NCI-H2227 (cell line): ENCODE data around the gene ETV6.

Source experiments
- DNase-seq: peaks from one replicate; lab custom pipeline; 2025; ENCODE audit not compliant: unreplicated experiment; lab: John Stamatoyannopoulos, UW

Gene ETV6

DNA sequence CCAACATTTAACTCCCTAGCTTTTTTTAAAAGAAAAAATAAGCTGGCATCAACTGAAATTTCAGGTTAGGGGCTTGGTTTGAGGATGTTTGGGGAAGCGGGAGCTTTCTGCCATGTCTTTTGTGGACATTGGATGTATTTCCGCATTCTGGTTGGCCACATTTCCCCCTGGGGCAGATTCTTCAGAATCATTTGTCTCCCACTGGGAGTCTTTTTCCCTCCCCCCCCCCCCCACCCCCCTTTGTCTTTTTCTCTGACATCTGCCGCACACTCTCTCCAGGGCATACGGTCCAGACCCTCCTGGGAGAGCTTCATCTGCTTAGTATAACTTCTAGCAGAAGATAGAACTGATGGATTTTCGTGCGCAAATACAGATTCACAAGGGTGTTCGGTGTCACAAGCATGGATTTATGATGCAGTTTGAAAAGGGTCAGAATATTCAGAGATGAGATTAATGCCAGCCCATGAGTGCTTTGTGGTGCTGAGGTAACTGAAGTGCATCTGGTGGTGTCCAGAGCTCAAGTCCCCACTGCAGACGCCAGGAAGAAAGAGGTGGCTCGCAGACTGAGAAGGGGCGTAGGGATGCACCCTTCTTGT, 40.2 kb downstream of the ETV6 start:
- no peak for DNase-seq

DNA sequence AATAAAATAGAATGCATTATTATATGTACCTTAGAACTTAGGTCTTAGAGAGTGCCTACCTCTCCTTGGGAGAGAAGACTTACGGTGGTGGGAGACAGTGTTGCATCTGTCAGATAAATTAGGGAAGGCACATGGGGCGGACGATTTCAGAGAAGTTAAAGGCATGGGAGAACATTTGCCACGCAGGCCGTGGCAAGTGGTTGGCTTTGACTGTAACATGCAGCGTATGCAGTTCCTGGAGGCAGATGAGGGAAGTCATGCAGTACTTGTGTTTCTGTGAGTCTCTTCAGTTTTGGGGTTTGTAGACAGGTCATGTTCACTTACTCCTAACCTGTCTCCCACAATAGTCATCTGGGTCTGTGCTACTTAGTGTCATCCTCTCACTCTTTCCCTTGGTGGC, 43.6 kb downstream of the ETV6 start:
- no peak for DNase-seq

DNA sequence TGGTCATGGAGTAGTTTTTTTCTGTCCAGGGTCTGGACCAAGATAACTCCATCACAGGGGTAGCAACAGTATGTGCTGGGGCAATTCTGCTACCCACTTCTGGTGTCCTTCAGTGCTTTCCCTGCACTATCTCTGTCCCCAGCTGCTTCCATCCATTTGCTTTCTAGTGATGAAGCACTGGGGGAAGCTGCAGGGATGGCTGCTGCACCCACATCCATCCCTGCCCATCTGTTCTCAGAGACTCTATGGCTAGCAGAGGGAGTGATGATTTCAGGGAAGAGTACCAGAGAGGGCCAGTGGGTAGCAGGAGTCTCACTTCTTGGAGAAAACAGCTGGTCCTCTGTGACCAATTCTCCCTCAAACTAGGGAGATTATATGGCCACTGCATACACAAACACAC, 44.1 kb downstream of the ETV6 start:
- no peak for DNase-seq

DNA sequence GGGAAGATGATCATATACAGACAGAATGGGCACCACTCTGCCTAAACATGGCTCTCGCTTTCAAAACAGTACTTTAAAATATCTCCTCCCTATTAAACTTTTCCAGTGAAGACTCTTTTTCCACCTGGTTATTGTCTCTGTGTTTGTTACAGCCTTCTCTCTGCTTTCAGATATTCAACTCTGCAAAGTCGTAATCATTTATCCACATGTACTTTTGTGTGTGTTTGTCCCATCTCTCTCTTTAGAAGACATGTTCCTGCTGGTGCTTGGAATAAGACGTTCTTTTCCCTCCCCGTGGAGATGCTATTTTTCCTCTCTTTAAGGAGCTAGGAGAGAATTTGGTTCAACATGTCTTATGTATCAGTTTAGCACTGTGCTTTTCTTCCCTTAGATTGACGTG, 45.1 kb downstream of the ETV6 start:
- DNase-seq: no peak

DNA sequence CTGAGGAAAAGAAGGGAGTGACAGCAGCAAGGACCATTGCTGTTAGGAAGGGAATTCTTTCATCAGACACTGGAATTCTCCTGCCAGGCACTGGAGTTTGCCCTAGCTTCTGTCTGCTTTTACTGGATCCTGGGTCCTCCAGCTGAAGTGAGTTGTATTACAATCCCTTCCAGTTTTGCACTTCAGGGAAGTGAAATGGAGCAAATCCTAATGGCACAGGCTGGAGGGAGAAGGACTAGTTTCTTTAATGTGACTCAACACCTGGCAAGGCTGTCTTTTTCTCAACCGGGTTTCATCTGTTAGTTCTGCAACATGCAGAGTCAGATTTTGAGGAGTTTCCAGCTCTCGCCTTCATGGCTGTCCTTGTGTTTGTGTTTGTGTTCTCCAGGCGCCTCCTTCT, 45.8 kb downstream of the ETV6 start:
- DNase-seq: no peak

DNA sequence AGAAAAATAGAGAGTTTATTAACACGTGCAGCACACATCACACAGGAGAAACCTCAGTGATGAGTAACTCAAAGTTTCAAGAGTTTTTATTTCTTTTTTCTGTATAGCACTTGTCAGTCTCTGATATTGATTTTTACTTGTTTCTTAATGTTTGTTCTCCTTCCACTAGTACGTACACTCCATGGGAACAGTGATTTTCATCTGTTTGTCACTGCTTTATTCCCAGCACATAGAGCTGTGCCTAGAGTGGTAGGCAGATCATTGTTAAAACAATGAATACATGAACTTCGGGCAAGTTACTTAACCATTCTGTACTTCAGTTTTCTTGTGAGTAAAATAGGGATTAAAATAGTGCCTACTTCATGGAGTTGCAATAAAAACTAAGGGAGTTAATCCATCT, 46.6 kb downstream of the ETV6 start:
- DNase-seq: no peak

DNA sequence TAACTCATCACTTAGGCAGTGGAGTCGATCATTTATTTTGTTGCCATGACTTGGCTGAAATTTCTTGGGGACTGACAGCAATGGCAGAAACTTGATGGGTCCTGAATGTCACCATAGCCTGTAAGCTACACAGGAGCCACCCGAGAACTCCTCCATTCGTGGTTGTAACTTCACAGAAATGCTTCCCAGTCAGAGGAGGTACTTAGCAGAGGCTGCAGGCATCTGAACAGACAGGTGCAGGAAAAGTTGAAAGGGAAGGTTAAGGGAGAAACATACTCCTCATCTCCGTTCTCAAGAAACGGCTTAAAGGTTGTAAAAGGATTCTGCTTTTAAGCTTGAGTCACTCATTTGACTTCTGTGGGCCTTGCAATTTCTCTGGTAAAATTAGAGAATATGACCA, 47.7 kb downstream of the ETV6 start:
- DNase-seq: no peak

DNA sequence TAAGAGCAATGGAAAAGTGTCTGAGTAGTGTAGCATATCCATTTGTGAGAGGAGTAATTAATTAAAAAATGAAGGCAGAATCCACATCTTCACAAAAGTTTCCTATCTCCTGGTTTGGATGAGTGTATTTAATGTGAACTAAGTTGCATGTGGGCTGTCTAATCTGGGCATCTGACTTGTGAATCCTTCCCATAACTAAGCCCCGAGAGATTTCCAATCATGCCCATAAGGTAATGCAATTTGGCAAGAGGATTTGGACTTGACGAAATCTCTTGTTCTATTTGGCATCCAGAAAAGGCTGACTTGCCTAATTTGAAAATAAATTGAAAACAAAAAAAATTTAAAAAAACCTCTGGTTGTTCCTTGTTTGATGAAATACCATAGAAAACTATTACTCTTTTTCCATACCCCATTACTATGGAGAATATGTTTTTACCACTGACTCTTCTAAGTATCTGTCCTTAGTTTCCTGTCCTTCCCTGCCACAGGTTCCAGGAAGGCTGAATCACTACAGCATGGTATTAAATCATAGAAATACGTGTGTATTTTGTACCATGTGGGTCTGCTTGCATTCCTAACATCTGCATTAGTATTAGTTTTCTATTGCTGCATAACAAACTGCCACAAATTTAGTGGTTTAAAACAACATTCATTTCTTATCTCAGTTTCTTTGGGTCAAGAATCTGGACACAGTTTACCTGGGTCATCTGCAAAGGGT, 48.4 kb downstream of the ETV6 start:
- no peak for DNase-seq

DNA sequence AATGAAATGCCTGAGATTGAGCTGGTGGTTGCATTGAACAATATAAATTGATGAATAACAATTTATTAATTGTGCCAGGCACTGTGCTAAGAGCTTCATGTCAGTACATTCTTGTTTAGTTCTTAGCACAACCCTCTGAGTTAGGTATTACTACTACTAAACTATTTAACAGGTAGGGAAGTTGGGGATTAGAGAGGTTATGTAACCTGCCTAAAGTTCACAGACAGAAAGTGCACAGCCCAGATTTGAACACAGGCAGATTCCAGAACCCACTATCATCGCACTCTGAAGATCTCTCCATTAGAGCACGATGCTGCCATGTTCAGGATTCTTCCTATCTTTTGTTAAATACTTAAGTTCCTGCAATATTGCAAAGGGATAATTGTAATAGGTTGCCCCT, 49.3 kb downstream of the ETV6 start:
- no peak for DNase-seq

DNA sequence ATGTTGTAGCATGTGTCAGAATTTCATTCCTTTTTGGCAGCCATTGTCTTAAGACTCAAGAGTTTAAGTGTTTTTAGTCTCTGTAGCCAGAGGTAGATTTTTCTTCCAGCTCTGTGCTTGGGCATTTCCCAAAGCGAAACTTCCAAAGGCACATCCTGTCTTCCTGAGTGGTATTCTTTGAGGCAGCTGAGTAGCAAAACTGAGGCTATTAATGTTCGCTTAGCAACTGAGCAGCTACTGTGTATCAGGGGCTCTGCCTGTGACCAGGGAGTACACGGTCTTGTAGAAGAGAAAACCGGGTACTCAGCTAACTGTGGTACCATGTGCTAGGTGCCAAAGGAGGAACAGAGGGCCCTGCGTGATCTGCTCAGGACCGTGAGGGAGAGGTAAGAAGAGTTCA, 52.0 kb downstream of the ETV6 start:
- DNase-seq: no peak

DNA sequence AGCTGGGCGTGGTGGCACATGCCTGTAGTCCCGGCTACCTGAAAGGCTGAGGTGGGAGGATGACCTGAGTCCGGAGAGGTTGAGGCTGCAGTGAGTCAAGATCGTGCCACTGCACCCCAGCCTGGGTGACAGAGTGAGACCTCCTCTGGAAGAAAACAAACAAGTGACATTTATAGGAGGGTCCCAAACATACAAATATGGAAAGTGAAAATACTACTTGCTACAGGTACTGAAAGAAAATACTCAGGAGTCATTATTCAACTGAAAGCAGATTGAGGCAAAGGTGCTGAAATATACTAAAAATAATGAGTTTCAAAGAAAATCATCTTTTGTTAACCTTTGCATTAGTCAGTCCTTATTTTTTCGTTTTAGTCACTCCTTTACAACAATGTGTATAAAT, 53.5 kb downstream of the ETV6 start:
- no peak for DNase-seq

DNA sequence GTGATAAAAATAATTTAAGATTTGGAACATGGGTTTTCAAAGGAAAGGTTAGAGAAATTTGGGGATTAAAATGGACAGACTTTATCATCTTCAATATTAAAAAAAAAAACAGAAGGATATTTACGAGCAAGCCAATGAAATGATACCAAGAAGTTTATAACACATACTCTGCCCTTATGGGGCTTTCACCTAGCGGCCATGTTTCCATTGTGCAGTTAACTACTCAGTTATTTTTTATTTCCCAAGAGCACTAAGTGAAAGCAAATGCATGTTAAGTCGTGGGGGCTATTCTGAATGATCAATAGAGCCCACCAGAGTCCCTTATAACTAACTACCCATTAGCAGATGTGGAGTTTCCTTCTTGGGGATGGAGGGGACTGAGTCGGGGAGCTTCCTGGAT, 53.9 kb downstream of the ETV6 start:
- no peak for DNase-seq

DNA sequence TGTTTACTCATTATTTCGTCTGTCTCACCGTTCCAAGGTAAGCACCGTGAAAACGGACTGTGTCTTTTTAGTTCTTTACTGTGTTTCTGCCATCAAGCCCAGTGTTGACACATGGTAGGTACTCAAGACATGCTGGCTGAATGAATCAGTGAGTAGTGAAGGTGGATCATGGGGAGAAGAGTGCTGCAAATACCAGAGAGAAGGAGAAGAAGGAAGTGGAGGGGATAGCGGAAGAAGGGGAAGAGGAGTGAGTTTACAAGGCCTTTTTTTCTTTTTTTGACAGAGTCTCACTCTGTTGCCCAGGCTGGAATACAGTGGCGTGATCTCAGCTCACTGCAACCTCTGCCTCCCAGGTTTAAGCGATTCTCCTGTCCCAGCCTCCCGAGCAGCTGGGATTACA, 54.6 kb downstream of the ETV6 start:
- DNase-seq: no peak

DNA sequence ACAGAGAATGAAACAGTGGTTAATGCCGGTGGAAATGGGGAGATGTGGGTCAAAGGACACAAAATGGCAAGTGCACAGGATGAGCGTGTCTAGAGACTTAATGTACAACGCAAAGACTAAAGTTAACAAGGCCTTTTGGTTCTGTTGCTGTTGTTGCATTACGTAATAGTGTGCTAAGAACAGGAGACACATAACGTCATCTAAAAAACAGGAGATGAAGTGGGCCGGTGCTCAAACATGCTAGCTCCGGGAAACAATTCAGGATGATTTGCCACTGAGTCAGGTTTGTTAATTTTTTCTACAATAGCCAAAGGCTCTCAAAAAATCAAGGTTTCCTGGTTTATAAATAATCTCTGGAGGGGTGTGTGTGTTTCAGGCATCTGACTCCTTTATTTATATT, 55.5 kb downstream of the ETV6 start:
- no peak for DNase-seq

DNA sequence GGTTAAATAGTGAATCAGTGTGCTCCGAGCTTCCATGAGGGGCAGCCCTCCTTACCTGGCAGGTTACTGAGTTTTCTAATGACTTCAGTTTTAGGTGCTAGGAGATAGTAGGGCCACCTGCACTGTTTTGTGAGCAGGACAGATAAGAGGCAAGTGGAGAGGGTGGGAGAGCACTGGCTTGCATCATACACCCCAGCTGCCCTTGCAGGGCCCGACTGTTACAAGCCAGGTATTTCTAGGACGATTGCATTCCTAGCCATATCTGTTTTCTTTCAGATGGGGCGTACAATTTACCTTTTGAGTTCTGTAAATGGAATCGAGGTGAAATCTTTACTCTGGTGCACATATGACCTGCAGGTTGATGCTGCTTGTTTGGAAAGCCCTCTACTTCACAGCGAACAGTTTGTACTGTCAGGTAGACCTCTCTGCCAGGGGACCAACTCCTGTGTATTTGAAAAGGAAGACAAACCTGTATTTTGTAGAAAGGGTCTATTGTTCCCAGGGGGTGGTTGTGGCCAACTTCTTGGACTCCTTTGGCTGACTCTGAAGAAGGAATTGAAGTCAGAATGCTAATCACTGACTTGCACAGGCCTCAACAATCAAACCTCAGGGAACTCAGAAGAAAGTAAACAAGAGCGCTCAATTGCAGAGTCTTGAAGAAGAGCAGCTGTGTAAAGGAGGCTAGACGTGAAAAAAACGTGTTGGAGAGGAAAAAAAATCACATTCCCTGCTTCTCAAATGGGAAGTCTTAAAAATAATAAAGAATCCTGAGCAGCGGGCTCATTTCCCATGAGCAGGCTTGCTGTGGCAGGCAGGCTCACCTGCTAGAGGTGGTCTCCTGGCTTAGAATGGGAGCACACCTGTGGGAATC, 57.3 kb downstream of the ETV6 start:
- DNase-seq: no peak

DNA sequence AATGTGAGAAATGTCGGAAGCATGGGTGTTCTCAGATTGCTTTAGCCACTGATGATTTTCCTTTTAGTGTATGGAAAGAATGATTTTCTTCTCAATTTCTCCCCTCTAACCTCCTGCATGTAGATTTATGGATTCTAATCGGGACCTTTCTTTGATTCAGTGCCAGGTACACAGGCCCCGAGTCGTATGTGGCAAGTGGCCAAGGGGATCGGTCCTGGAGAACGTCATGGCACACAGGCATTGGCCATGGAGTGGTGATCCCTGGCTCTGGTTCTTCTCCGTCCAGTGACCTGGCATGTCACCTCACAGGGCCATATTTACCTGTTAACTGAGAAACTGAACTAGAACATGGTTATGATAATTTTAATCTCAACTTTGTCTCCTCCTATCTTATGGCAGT, 58.1 kb downstream of the ETV6 start:
- no peak for DNase-seq

DNA sequence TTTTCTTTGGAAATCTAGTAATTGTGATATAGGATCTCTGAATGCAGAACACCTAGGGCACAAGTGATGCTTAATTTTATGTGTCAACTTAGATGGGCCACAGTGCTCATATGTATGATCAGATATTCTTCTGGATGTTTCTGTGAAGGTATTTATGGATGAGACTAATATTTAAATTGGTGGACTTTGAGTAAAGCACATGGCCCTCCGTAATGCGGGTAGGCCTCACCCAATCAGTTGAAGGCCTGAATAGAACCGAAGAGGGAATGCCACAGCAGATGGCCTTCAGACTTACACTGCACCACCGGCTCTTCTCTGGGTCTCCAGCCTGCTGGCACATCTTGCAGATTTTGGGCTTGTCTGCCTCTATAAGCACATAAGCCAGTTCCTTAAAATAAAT, 60.0 kb downstream of the ETV6 start:
- no peak for DNase-seq

DNA sequence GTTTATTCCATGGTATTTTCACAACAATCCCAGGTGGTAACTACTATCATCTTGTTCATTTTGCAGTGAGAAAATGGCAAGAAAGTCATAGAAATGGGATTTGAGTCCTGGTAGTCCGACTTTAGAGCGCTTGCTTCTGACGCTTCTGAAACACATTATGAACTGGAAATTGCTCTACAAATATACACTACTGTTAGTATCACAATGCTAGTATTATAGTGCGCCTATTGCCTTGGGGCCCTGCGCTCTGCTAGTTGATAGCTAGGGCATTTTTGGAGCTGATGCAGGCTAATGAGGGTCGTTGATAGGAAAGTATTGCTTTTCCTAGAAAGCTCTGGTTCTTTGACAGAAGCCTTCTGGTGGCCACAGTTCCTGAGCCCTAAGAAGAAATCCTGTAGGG, 61.0 kb downstream of the ETV6 start:
- no peak for DNase-seq

DNA sequence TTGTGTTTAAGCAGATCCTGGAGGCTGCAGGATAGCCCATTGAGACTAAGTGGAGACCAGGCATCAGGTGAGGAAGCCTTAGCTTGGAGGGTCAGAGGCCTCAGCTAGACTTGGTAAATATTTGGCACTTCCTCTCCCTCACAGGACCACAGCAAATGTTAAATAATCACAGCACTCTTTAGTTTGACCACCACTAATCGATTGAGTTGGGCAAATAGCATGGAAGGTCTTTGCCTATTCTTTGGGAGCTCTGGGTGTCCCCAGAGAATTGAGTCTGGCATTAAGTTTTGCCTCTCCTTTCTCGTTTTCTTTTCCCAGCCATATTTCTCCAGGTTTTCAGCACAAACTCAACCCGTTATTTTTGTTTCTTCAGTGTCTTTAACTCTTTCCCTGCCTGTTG, 61.4 kb downstream of the ETV6 start:
- no peak for DNase-seq

DNA sequence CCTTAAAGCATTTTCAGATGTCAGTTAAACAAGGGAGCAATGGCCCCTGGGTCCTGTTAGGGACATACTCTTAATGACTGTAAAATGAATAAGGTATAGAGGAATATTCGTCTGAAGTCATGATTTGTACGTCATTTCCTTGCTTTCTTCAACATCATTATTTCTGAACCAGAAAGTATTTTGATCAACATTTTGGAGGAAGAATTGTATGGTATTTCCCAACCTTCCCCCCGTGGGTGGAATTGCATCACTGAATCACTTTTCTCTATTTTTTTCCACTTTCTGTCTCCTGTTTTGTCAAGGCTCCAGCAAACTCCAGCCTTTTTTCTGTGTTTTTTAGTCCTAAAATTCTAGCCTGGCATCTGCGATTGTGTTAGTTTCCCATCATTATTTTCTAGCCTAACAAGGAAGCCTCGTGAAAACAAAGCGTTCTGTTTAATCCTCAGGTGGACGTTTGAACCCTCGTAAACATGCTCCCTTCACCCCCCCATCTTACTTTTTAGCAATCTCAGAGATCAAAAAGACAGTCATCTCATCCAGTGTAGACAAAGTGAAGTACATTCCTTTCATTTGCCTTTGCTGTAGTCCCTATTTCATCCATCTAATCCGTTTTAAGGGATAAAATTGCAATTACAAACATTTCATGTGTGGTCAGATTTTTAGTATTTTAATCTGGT, 62.3 kb downstream of the ETV6 start:
- no peak for DNase-seq

DNA sequence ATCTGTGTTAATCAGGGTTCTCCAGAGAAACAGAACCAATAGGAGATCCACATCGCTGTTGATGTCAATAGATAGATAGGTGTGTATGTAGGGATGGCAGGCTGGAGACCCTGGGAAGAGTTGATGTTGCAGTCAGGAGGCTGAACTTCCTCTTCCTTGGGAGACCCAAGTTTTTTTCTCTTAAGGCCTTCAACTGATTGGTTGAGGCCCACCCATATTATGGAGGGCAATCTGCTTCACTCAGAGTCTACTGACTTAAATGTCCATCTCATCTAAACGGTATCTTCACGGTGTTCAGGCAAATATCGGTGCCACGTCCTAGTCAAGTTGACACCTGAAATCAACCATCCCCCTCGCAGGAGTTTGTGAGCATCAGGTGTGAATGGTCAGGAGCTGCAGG, 63.0 kb downstream of the ETV6 start:
- DNase-seq: no peak

DNA sequence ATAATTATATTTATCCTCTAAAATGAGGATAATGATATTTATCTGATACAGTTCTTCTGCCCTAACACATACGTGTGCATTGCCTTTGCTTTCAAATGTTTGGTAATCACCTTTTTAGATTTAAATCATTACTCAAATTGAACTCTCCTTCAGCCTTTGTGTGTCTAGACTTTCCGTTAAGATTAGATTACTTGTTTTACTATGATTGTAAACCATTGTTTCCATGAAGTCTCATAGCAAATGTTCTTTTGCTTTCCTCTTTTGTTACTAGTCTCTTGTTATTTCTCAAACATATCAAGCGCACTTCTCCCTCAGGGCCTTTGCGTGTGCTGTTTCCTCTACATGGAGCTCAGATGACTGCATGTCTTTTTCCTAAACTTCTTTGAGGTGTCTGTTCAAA, 63.7 kb downstream of the ETV6 start:
- no peak for DNase-seq
